HT-29 (cell line): ENCODE data around the gene PALM2AKAP2. TPM values are rescaled to one million over a fixed set of nuclear protein-coding genes. Genes with fewer than 3 reads are reported as not detected.
A peak's percentile ranks its signal among the peaks of the same experiment; 100 is the strongest.

Source experiments
- DNase-seq: peaks from one replicate; pipeline ENCODE4 v3.0.0-alpha.2; 2015; ENCODE audit warnings: low spot score
- total RNA-seq: library from RNA; depleted of rRNA; stranded (reverse); fragments of >200 nt; shearing (Covaris generic); gene quantifications from 2 replicates; pipeline ENCODE4 v1.2.3, GENCODE V29; 2014

The PALM2AKAP2 gene
- total RNA-seq, 1 experiment from 2014 or later = not detected

DNA sequence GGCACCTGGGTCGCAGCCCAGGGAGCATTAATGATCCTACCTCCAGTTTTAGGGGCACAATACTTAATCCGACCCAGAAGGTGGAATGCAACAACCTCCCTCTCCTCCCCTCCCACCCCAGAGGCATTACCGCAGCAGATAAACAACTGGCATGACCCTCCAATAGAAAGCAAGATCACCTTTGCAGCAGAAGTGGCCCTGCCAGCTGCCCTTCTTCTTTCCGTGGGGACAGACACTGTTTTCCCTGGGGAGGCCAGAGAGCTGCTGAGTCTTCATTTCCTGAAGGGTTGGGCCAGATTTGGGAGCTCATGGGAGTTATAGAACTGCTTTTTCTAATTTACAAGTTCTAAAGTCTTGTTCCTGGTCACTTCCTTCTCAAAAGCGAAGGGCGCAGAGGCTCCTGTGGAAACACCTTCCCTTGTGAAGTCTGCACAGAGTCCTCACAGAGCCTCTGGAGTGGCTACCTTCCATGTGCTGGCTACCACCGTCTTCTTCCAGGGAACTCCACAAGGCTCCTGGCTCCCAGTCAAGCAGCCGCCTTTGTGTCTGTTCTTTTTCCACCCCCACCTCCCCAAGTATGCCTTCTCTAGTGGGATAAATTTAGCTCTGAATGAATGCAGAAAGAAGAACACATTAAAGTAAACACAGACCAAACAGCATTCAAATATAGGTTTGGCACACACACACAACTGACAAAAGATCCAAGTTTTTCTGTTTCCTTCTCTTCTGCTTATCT lies 8.0 kb upstream of the PALM2AKAP2 start:
- DNase-seq = no peak

- DNase-seq = no peak
These were observed 4.5 kb upstream of the PALM2AKAP2 start for GRCh38 chr9:109775516-109775915.

DNA sequence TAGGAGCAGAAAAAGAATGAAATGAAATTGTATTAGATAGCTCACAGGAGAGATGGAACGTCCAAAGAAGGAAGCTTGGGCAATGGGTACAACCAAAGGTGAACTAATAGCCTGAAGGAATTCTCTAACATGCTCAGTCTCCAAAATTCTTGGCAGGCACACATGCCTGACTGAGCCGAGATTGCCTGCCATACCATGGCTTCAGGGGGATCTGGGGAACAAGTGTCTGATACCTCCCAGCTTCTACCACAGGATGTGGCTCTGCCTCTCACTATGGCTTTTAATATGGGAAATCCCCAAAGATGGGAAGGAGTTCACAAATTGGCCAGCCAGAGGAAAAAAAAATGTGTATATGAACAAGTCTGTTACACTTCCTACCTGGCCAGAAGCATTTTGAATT lies 3.6 kb upstream of the PALM2AKAP2 start:
- no peak for DNase-seq

DNA sequence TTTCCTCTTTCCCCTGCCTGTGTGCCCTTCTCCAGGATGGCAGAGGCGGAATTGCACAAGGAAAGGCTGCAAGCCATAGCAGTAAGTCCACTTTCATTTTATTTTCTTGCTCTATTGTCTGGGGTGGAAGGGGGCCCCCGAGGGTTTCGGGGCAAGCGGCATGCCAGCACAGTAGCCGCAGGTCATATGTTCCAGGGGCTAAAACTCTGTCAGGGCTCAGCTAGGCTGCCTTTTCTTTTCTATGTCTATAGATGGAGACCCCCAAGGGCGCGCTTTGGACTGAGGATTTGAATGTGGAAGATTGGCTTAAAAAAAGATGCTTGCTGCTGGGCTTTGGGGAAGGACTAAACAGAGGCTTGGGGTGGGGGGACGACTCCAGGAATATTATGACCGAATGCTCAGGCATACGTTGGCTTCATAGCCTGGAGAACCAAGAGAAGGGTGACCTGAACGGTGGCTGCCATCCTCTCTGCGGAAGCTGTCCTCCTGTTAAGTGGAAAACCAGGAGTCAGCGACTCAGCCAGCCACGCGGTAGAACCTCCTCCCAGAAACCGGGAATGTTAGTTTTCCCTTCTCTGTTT lies 545 bp downstream of the PALM2AKAP2 start:
- DNase-seq = no peak

- DNase-seq = no peak
These were observed 1.1 kb downstream of the PALM2AKAP2 start for GRCh38 chr9:109781086-109781485.

DNA sequence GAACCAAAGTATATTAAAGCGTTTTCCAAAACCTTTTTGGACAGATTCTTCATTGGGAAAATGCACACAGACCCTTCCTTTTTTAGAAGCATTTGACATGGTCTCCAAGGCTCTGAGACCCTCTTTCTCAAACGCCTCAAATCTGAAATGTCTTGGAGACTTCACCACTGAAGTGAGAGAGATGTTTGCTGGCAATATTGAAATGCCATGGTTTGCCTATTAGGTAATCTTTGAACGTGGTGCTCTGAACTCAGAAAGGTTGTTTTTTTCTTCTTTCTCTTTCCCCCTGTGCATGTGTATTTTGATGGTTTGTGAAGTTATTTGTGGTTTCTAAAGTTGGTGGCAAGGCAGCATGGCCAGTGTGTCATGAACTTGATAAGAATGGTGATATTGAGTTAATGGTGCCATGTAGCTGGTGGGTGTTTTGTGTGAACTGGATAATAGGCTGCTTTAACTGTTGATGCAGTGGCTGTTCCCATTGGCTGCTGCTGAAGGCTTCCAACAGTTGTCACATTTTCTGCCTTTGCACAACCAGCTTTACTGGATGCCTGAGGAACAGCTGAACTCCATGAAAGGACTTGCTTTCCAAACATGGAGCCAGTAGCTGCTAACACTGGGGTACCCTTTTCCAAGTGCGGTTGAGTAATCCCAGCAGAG lies 1.7 kb downstream of the PALM2AKAP2 start:
- no peak for DNase-seq

- DNase-seq = no peak
These were observed 7.7 kb downstream of the PALM2AKAP2 start for GRCh38 chr9:109787735-109788134.

- DNase-seq = no peak
These were observed 9.6 kb downstream of the PALM2AKAP2 start for GRCh38 chr9:109789556-109789955.

DNA sequence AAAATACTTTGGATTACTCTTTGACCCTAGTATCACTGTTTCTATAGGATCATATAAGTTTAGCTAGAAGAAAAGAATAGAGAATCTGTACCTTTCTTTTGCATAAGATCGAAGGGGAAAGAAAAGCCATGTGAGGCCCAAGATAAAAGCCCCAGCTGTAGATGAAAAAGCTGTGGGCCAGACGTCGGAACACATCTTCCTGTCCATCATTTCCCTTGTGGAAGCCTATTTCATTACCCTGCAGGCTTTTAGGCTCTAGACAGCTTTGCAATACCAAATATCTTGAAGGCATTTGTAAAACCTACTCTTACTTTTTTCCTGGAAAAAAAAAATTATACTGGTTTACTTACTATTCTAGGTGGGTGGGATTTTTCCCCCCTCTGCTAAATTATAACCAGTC lies 10.0 kb downstream of the PALM2AKAP2 start:
- peak; percentile 2 for DNase-seq

- no peak for DNase-seq
These were observed 11.1 kb downstream of the PALM2AKAP2 start for GRCh38 chr9:109791003-109791677.

GRCh38 chr9:109791747-109792146 lies 11.7 kb downstream of the PALM2AKAP2 start:
- DNase-seq = no peak

GRCh38 chr9:109792951-109793546 lies 13.1 kb downstream of the PALM2AKAP2 start:
- no peak for DNase-seq

- DNase-seq = no peak
These were observed 13.9 kb downstream of the PALM2AKAP2 start for GRCh38 chr9:109793921-109794320.

DNA sequence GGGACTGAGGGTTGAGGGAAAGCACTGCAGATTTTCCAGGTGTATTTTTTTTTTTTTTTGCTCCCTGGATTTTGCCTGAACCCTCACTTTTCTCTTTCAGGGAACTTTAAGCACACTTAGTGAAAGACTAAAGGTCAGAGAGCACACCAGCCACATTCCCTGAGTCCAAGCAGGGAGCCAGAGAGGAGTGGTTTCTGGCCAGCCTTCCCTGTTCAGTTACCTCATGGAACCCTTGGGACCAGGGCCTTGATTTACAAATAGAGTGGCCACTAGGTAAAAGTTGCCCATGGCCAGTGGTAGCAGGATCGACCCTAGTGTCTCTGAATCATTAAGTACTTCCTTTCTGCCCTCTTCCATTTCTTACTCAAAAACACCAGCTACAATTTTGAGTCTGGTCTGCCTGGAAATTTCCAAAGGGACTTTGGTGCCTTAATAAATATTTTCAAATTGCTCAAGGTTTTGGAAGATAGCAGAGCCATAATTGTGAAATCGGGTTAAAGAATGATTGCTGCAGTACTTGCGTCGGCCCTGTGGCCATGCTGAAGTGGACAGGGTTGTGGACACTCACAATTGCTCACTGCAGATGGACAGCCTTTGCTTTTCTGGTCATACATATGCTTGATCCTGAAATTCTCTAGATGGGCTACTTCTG lies 14.5 kb downstream of the PALM2AKAP2 start:
- DNase-seq = no peak

DNA sequence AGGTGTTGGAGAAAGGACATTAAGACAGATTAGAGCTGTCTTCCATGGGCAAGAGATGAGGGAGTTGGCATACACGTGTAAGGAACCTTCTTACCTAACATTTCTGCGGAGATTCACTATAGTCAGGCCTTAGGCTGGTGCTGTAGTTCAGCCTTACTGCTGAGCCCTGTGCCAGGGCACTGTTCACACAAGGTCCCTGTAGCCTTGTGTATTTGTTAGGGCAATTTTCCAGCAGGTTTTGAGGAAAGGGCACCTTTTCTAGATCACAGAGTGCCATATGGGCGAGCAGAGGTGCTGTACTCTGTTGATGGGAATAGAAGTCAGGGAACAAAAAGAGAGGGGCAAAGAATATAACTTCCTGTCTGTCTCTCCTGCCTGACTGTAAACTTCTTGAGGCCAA lies 15.6 kb downstream of the PALM2AKAP2 start:
- DNase-seq = no peak

DNA sequence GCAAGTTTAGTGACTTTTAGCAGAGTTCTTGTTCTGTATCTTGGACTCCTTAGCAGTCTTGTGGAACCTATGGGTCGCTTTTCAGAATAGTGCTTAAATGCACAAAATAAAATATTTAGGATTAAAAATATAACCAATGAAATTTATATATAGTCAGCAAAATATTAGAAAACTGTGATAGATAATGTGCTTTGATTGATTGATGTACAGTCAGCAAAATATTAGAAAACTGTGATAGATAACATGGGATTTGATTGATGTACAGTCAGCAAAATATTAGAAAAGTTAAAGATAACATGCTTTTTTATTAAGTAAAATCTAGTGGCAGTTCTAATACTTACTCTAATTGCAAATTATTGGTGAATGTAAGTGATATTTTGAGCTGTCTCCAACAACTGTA lies 16.1 kb downstream of the PALM2AKAP2 start:
- DNase-seq = no peak

- no peak for DNase-seq
These were observed 17.0 kb downstream of the PALM2AKAP2 start for GRCh38 chr9:109797006-109797405.

GRCh38 chr9:109797509-109797908 lies 17.5 kb downstream of the PALM2AKAP2 start:
- no peak for DNase-seq

- DNase-seq = no peak
These were observed 19.1 kb downstream of the PALM2AKAP2 start for GRCh38 chr9:109799141-109799540.

GRCh38 chr9:109799792-109800191 lies 19.8 kb downstream of the PALM2AKAP2 start:
- DNase-seq = no peak

DNA sequence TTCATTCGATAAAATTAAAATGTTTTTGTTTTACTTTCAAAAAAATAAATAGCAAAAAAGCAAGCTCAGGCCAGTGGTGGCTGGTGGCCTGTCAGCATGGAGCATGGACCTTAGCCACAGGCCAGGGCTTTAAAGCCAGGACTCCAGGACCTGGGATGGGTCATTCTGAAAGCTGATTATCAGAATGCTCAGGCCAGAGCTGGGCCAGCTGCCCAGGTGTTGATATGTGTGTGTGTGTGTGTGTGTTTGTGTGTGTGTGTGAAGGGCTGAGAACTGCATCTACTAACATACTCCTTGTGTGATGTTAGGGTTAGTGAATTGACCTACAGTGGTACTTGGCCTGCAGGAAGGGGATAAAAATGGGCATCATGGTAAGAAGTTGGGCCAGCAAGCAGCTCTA lies 21.5 kb downstream of the PALM2AKAP2 start:
- DNase-seq = no peak
